ENCODE results near the gene APC. TPM values are rescaled to one million over a fixed set of nuclear protein-coding genes. Genes with fewer than 3 reads are reported as not detected.

Gene APC
- total and polyA plus RNA-seq, 2 of the 8 experiments (the other 6 are each of a cell fraction or from before 2014, with no cell fraction given), result 6.8 to 41.9 TPM

DNA sequence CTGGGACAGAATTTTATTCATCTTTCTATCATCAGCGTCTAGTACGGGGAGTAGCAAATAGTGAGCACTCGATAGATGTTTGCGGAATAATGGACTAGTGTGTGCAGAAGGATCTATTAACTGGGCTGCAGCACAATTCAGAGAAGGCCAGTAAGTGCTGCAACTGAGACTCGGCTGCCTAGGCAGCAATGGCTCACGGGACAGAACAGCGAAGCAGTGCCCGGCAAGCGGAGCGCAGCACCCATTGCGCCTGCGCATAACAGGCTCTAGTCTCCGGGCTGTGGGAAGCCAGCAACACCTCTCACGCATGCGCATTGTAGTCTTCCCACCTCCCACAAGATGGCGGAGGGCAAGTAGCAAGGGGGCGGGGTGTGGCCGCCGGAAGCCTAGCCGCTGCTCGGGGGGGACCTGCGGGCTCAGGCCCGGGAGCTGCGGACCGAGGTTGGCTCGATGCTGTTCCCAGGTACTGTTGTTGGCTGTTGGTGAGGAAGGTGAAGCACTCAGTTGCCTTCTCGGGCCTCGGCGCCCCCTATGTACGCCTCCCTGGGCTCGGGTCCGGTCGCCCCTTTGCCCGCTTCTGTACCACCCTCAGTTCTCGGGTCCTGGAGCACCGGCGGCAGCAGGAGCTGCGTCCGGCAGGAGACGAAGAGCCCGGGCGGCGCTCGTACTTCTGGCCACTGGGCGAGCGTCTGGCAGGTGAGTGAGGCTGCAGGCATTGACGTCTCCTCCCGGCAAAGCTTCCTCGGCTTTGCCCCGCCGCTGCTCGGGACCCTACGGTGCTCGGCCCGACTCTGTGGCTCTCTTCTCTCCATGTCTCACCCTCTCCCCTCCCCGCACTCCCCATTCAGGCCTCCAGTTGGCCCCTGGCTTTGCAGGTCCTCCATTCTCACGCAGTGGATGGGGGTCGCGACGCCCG, 30.2 kb upstream of the APC start (continued):
- TF ChIP-seq TBP (IDR thresholded peaks at IDR 0.05; ENCODE audit: low read depth, low read length) (peak; percentile 74; the same call in 1 of the 2 replicates), SP4 (IDR thresholded peaks at IDR 0.05; ENCODE audit: low read length) (peak; percentile 51; the same call in 1 of the 2 replicates), CREB1 (IDR thresholded peaks at IDR 0.05) (no peak), TAF1 (IDR thresholded peaks at IDR 0.05; ENCODE audit: low read depth, low read length) (peak; percentile 92), HDAC2 (IDR thresholded peaks at IDR 0.05; ENCODE audit: borderline replicate concordance in 1 of 2, low read depth in 2 of 2, low read length in 2 of 2) (0 out of 4 replicates have a peak, but pooled peaks of 1 of the 2 experiments have one; percentile 42), JUND (IDR thresholded peaks at IDR 0.05; ENCODE audit: low read length) (0 out of 2 replicates have a peak, but pooled peaks have one; percentile 25), KDM4A (IDR thresholded peaks at IDR 0.05; ENCODE audit: low read depth, low read length, severe bottlenecking) (peak; percentile 83)
- TF ChIP-seq, protein P1, sequence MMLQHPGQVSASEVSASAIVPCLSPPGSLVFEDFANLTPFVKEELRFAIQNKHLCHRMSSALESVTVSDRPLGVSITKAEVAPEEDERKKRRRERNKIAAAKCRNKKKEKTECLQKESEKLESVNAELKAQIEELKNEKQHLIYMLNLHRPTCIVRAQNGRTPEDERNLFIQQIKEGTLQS (IDR thresholded peaks at IDR 0.05; ENCODE audit: insufficient read depth, low read depth, low read length), result no peak
- TF ChIP-seq, protein P2, sequence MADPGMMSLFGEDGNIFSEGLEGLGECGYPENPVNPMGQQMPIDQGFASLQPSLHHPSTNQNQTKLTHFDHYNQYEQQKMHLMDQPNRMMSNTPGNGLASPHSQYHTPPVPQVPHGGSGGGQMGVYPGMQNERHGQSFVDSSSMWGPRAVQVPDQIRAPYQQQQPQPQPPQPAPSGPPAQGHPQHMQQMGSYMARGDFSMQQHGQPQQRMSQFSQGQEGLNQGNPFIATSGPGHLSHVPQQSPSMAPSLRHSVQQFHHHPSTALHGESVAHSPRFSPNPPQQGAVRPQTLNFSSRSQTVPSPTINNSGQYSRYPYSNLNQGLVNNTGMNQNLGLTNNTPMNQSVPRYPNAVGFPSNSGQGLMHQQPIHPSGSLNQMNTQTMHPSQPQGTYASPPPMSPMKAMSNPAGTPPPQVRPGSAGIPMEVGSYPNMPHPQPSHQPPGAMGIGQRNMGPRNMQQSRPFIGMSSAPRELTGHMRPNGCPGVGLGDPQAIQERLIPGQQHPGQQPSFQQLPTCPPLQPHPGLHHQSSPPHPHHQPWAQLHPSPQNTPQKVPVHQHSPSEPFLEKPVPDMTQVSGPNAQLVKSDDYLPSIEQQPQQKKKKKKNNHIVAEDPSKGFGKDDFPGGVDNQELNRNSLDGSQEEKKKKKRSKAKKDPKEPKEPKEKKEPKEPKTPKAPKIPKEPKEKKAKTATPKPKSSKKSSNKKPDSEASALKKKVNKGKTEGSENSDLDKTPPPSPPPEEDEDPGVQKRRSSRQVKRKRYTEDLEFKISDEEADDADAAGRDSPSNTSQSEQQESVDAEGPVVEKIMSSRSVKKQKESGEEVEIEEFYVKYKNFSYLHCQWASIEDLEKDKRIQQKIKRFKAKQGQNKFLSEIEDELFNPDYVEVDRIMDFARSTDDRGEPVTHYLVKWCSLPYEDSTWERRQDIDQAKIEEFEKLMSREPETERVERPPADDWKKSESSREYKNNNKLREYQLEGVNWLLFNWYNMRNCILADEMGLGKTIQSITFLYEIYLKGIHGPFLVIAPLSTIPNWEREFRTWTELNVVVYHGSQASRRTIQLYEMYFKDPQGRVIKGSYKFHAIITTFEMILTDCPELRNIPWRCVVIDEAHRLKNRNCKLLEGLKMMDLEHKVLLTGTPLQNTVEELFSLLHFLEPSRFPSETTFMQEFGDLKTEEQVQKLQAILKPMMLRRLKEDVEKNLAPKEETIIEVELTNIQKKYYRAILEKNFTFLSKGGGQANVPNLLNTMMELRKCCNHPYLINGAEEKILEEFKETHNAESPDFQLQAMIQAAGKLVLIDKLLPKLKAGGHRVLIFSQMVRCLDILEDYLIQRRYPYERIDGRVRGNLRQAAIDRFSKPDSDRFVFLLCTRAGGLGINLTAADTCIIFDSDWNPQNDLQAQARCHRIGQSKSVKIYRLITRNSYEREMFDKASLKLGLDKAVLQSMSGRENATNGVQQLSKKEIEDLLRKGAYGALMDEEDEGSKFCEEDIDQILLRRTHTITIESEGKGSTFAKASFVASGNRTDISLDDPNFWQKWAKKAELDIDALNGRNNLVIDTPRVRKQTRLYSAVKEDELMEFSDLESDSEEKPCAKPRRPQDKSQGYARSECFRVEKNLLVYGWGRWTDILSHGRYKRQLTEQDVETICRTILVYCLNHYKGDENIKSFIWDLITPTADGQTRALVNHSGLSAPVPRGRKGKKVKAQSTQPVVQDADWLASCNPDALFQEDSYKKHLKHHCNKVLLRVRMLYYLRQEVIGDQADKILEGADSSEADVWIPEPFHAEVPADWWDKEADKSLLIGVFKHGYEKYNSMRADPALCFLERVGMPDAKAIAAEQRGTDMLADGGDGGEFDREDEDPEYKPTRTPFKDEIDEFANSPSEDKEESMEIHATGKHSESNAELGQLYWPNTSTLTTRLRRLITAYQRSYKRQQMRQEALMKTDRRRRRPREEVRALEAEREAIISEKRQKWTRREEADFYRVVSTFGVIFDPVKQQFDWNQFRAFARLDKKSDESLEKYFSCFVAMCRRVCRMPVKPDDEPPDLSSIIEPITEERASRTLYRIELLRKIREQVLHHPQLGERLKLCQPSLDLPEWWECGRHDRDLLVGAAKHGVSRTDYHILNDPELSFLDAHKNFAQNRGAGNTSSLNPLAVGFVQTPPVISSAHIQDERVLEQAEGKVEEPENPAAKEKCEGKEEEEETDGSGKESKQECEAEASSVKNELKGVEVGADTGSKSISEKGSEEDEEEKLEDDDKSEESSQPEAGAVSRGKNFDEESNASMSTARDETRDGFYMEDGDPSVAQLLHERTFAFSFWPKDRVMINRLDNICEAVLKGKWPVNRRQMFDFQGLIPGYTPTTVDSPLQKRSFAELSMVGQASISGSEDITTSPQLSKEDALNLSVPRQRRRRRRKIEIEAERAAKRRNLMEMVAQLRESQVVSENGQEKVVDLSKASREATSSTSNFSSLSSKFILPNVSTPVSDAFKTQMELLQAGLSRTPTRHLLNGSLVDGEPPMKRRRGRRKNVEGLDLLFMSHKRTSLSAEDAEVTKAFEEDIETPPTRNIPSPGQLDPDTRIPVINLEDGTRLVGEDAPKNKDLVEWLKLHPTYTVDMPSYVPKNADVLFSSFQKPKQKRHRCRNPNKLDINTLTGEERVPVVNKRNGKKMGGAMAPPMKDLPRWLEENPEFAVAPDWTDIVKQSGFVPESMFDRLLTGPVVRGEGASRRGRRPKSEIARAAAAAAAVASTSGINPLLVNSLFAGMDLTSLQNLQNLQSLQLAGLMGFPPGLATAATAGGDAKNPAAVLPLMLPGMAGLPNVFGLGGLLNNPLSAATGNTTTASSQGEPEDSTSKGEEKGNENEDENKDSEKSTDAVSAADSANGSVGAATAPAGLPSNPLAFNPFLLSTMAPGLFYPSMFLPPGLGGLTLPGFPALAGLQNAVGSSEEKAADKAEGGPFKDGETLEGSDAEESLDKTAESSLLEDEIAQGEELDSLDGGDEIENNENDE (IDR thresholded peaks at IDR 0.05; ENCODE audit: insufficient replicate concordance, low read length), result no peak
